GM10266 (cell line): Measurements from ENCODE around the gene PRKN.
"Not testable (repeated sequence)": the region's sequence is repeated elsewhere in the genome, so short reads cannot be mapped to it uniquely, and the experiment has no call there.

ENCODE experiments used
- DNase-seq: peaks from one replicate; pipeline ENCODE4 v3.0.0; 2012; ENCODE audit errors: extremely low spot score
- TF ChIP-seq, protein P1 (sequence below): IDR thresholded peaks from 2 replicates; pipeline ENCODE4 v1.5.1; 2012; ENCODE audit warnings: mild to moderate bottlenecking, low read depth; ENCODE audit not compliant: control insufficient read depth, insufficient read depth; ENCODE audit errors: missing control alignments

The PRKN gene

GRCh38 chr6:162395181-162395580 lies 332.4 kb downstream of the PRKN start:
- no peak for DNase-seq
- TF ChIP-seq, protein P1, sequence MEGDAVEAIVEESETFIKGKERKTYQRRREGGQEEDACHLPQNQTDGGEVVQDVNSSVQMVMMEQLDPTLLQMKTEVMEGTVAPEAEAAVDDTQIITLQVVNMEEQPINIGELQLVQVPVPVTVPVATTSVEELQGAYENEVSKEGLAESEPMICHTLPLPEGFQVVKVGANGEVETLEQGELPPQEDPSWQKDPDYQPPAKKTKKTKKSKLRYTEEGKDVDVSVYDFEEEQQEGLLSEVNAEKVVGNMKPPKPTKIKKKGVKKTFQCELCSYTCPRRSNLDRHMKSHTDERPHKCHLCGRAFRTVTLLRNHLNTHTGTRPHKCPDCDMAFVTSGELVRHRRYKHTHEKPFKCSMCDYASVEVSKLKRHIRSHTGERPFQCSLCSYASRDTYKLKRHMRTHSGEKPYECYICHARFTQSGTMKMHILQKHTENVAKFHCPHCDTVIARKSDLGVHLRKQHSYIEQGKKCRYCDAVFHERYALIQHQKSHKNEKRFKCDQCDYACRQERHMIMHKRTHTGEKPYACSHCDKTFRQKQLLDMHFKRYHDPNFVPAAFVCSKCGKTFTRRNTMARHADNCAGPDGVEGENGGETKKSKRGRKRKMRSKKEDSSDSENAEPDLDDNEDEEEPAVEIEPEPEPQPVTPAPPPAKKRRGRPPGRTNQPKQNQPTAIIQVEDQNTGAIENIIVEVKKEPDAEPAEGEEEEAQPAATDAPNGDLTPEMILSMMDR: no peak

DNA sequence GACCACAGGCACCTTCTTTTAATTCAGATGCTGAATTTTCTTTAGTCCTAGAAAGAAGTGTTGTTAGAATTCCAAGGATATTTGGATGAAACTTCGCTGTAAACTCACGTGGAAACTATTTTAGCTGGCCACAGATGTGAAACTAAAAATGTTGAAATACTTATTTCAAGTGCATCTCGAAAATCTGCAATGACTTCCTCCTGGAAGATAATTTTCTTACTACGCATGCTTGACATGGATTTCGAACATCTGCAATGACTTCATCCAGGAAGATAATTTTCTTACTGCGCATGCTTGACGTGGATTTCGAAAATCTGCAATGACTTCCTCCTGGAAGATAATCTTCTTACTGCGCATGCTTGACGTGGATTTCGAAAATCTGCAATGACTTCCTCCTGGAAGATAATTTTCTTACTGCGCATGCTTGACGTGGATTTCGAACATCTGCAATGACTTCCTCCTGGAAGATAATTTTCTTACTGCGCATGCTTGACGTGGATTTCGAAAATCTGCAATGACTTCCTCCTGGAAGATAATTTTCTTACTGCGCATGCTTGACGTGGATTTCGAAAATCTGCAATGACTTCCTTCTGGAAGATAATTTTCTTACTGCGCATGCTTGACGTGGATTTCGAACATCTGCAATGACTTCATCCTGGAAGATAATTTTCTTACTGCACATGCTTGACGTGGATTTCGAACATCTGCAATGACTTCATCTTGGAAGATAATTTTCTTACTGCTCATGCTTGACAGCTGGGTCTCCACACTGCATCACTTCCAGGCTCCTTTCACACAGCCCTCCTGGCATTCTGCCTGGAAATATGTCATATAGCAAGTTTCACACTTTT lies 336.4 kb downstream of the PRKN start:
- not testable (repeated sequence) for DNase-seq

DNA sequence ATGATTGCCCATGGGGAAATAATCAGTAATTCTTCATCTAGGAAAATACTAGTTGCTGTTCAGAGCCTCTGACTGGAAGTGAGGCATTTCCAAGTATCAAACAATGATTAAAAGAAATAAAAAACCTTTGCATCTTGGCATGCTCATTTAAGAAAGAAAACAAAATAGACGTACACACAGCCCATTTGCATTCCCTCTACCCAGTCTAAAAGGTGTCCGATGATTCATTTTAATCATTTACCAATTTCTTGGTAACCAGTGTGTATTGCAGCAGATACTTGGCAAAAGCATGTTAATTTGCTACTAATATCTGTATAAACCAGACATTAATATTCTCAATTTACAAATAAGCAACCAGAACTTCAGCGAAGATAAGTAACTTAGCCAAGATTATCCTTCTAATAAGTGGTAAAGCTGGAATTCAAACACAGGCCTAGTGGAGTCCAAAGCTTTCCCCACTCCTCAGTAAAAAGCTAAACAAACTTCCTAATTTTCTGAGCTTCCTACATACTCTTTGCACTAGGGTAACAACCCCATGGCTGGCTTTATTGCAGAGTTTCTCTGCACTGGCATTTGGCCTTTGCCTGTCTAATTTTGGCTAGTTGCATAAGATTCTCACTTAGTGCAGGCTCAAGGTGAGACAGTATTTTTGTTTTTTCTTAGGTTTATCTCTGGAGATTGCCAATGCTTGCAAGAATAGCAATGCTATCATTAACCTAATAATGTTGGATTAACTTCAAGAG lies 338.1 kb downstream of the PRKN start:
- no peak for DNase-seq
- TF ChIP-seq, protein P1: no peak

- no peak for DNase-seq
- TF ChIP-seq, protein P1: no peak
Measured at GRCh38 chr6:162388383-162388777, 339.2 kb downstream of the PRKN start.

DNA sequence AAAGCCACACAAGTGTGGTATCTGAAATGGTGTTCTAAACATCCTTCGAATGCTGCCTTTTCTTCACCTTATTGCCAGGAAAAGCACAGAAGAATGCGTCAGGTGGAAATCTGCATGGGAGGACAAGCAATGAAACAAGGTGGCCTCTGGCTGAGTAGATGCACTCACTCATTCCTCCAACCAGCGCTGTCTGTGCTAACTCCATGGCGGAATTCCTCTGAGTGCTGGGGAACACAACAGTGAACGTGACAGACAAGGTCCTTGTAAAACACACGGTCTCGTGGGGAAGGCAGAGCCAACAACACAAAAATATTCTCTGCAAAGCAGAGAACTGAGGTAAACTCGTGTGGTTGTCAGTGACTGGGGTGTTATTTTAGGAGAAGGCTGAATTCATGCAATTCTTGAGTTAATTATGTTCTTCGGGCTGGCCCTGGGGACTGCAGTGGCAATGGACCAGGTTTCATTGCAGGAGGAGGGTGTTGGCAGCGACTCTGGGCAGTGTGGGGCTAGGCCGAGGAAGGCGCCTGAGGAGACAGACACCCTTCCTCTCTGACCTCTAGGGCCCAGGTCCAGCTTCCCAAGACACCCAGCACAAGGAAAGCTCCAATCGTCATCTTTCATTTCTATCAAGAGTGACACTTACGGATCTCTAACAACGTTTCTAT lies 339.7 kb downstream of the PRKN start:
- no peak for DNase-seq
- TF ChIP-seq, protein P1: no peak

DNA sequence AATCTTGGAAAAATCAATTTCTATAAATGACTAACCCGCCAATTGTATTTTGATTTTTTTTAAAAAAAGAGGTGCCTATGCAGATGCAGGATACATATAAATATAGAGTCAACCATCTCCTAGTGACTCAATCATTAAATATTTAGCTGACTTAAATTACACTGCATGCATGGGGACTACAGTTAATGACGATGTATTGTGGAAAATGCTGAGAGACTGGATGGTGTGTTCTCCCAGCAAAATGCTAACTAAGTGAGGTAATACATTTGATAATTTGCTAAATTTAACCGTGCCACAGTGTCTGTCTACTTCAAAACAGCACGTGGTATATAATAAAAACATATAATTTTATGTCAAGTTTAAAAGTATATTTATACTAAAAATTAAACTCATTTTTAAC lies 341.6 kb downstream of the PRKN start:
- TF ChIP-seq, protein P1: no peak
- no peak for DNase-seq

- TF ChIP-seq, protein P1: no peak
- DNase-seq: no peak
Measured at GRCh38 chr6:162379757-162380409, 347.7 kb downstream of the PRKN start.
